ENCODE data around the gene CCL1.

DNA sequence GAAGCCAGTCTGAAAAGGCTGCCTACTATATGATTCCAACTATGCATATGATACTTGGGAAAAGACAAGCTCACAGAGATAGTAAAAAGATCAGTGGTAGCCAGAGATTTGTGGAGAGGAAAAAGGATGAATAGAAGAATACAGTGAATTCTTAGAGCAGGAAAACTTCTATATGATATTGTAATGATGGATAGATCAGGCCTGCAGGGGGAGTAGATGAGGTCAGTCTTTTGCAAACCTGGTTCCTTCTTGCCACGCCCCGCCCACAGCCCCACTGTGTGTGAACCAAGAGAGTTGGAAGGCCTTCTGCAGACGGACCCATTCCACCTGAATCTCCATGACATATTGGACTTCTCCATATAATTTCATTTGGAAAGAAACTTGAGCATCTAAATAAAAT is 44.6 kb downstream of the CCL1 start:
- TF ChIP-seq ZFP3 (CRISPR knock-in tag; IDR thresholded peaks at IDR 0.05) = no peak
- TF ChIP-seq SNAI2 (CRISPR knock-in tag; IDR thresholded peaks at IDR 0.05) = no peak

All from SK-N-SH treated with all-trans-retinoic acid at 6 μM for 48 hours (cell line).